Stimulated activated CD4-positive, alpha-beta T cell treated with anti-CD3 and anti-CD28 coated beads, TNF-alpha, amount 100 ng/mL, for 48 hours (primary cell): ENCODE data around the gene ITGB8.
"Not testable (repeated sequence)": the region's sequence is repeated elsewhere in the genome, so short reads cannot be mapped to it uniquely, and the experiment has no call there.

Experiments used
- DNase-seq, 3 donors: peaks; one replicate each; pipeline ENCODE4 v3.0.0-alpha.2; 2020; ENCODE audit warnings: low read depth in 3 of 3

Gene ITGB8

GRCh38 chr7:20381406-20382034 lies 50.8 kb downstream of the ITGB8 start:
- no peak for DNase-seq

GRCh38 chr7:20383351-20383750 lies 52.7 kb downstream of the ITGB8 start:
- DNase-seq: no peak

DNA sequence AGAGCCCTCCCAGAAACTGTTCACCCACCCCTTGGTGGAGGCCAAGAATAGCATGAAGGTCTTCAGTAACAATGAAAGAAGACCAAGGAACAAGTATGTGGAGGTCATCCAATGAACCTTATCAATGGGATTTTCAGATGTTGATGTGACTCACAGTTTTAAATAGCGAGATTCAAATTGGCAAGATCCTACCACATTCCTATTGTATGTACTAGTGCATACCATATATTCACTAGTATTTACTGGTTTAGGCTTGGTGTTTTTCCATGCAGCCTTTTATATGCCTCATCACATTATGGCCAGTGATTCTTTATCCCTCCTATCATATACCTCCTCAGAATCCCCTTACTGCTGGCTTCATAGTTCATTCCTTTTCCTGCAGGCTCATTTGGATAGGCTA lies 54.4 kb downstream of the ITGB8 start:
- DNase-seq: no peak

- no peak for DNase-seq
Observed at GRCh38 chr7:20388084-20388483, 57.4 kb downstream of the ITGB8 start.

DNA sequence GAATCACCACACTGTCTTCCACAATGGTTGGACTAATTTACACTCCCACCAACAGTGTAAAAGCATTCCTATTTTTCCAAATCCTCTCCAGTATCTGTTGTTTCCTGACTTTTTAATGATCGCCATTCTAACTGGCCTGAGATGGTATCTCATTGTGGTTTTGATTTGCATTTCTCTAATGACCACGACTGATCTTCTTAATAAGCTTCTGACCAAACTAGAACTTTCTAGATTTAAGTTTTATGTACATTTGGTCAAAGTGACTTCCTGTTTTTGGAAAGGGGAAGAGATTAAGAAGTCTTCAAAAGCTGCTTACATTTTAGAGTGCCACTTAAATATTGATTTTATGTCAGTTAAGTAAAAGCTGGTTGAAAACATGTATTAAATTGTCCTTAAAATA lies 58.5 kb downstream of the ITGB8 start:
- not testable (repeated sequence) for DNase-seq

- DNase-seq: no peak
Observed at GRCh38 chr7:20393021-20393610, 62.4 kb downstream of the ITGB8 start.

- DNase-seq: no peak
Observed at GRCh38 chr7:20393616-20394015, 62.9 kb downstream of the ITGB8 start.

- DNase-seq: no peak
Observed at GRCh38 chr7:20394284-20394683, 63.6 kb downstream of the ITGB8 start.

DNA sequence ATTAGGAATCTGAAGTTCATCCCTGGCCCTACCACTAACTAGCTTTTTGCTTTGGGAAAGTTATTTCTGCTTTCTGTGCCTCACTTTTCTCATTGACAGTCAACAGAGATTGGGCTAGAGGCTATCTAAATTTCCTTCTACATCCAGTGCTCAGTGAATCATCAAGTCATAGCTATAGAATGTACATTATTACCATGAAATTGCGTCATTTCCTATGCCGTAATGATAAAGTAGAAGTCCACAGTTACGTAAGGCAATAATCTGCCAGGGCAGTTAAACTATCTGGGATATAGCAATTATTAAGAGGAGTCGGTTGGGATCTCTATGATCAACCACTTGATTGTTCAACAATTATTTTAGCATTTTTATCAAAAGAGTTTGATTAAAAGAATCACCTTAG lies 64.4 kb downstream of the ITGB8 start:
- DNase-seq: no peak

DNA sequence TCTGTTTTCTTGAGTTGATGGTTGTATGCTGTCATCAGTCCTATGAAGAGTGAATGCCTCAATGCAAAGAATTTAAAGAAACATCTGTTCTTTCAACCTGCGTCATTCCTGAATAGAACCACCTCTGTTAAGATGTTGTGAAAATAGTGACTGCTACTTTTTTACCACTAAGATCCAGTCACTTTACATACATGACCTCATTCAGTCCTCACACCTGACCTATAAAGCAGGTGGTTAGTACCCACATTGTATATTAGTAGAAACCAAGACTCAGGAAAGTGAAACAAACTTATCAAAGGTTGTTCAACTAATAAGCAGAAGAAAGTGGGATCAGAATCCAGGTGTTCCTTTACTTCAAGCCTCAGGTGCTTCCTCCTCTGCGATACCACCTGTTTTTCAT lies 64.8 kb downstream of the ITGB8 start:
- DNase-seq: no peak

DNA sequence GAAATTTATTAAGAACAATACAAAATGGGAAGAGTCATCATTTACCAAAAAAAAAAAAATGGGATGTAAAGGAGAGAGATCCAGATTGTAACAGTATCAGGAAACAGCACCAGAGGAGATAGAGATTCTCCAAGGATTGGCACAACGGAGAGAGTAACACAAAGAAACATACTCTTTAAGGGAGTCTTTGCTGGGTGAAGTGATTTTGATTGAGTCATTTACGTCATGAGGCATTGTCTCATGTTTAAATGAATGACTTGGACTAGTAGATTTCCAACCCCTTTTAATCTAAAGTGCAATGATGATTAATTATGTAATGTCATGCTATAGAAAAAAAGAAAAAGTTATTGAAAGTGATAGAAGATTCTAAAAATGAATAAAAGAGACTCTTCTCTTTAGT lies 68.8 kb downstream of the ITGB8 start:
- no peak for DNase-seq

GRCh38 chr7:20401861-20402746 lies 71.4 kb downstream of the ITGB8 start:
- DNase-seq: no peak

- no peak for DNase-seq
Observed at GRCh38 chr7:20402747-20403230, 72.1 kb downstream of the ITGB8 start.

GRCh38 chr7:20403331-20403730 lies 72.6 kb downstream of the ITGB8 start:
- no peak for DNase-seq

DNA sequence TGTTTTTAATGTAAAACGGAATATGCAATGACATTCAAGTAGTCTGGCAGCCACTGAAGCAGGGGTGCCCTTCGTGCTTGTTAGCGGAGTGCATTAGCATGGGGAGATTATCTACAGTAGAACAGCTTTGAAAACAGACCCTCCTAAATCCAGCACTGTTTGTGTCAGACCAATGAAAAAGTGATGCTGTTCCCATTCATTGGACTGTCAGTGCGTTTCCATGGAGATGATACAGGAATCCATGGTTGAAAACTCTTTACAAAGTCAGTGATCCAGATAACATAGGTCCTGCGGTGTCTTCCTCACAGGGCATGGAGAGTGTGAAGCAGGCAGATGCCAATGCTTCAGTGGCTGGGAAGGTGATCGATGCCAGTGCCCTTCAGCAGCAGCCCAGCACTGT lies 73.6 kb downstream of the ITGB8 start:
- no peak for DNase-seq

GRCh38 chr7:20407585-20408466 lies 77.1 kb downstream of the ITGB8 start:
- DNase-seq: no peak

DNA sequence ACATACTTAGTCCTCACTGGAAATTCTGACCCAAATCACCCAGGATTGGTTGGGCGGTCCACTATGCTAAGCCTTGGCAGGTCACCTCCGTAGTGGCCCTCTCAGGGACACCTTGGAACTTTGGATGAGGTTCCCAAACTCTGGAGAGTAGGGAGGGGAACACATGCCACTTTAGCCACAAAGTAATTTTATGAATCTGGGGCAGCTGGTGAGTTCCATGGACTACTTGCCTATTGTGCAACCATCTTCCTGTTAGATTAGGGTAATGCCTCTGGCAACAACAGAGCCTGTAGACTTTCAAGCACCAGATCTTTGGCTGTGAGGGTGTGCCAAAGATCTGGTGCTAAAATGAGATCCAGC lies 77.7 kb downstream of the ITGB8 start:
- no peak for DNase-seq

DNA sequence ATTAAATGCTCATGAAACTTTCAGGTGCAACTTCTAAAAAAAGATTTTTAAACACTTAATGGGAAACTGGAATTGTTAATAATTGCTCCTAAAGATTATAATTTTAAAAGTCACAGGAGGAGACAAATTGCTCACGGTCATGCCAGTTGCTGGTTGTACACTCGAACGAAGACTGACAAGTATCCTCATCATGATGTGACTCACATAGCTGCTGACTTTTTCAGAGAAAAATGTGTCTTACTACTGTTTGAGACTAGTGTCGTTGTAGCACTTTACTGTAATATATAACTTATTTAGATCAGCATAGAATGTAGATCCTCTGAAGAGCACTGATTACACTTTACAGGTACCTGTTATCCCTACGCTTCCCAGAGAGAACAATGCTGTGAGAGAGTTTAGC lies 79.3 kb downstream of the ITGB8 start:
- DNase-seq: no peak

DNA sequence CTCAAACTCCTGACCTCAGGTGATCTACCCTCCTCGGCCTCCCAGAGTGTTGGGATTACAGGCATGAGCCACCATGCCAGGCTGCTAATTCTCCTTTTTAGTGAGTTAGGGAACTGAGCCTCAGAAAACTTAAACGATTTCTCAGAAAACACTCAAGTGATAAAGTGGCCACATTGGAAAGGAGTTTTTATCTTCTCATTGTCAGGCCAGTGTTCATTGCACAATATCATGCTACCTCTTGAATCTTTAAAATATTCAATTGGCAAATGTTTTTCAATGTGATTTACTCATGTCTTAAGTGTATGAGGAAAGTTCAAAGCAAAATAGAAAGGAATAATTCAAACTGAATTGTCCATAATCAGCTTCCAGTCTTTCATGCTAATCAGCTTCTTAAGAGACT lies 80.7 kb downstream of the ITGB8 start:
- DNase-seq: no peak

DNA sequence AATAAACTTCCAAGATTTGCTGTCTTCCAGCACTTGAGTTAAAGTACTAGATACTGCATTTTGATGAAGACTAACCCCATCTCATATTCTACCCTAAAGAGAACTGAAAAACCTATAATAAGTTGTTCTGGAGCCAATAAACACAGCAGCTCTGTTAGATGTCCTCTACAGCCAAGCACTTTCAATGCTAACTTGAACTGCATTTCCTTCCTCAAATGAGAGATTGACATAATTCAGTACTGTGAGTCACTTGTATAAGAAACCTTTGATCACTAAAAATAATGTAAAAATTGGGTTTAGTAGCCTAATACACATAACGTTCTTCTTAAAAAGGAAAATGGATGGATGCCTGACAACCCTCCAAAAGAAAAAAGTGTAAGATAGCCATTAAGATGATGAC lies 81.3 kb downstream of the ITGB8 start:
- DNase-seq: no peak

DNA sequence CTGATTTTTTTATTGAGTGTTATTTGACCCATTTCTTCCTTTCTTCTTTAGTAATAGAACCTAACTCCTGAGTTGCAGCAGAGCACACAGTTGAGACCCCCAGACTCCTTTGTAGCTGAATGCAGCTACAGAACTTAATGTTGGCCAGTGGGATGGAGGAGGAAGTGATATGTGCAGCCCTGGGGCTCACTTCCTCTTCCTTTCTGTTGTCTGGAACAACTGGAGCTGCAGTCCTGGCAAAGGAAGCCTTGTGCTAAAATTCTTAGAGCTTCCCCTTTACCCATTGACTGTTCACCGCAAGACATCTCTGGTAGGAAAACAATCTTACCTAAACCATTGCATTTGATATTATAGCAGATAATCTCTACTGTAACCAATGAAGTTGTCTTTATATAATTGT lies 86.6 kb downstream of the ITGB8 start:
- no peak for DNase-seq
